T-helper 2 cell (primary cell): ENCODE measurements around the gene CLIP4.

ENCODE experiments used
- DNase-seq, 5 experiments: peaks; one replicate each; pipeline versions ENCODE4 v3.0.0 to v3.0.0-alpha.2; 2012 to 2022

Gene CLIP4

DNA sequence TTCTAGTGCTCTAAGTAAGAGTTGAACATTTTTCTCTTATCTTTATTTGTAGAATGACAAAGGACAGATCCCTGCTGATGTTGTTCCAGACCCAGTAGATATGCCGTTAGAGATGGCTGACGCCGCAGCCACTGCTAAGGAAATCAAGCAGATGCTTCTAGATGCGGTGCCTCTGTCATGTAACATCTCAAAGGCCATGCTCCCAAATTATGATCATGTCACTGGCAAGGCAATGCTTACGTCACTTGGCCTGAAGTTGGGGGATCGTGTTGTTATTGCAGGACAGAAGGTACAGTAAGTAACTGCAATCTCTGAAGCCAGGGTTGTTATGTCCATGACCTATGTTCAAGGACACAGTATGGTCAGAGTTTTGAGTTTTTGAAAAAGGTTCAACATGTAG is 28.4 kb downstream of the CLIP4 start:
- no peak for DNase-seq

- DNase-seq = no peak
These were observed 31.0 kb downstream of the CLIP4 start for GRCh38 chr2:29146197-29146596.

- no peak for DNase-seq
These were observed 32.7 kb downstream of the CLIP4 start for GRCh38 chr2:29147963-29148362.

DNA sequence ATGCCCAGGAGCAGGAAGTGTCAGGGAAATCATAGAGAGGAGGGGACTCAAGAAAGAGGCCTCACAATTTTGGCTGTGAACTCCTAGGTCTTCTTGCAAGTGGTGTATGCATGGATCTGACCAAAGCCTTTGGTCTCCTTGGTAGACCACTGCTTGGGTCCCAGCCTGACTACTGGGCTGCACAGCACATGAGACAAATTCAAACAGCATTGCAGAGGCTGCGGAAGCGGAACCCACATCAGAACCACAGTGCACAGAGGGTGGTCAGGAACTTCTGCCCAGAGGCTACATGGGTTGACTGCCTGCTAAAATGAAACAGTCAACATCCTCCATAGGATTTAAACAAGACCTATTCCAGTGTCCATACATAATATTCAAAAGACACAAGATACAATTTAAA is 39.4 kb downstream of the CLIP4 start:
- DNase-seq = no peak

GRCh38 chr2:29155578-29155977 is 40.4 kb downstream of the CLIP4 start:
- no peak for DNase-seq

DNA sequence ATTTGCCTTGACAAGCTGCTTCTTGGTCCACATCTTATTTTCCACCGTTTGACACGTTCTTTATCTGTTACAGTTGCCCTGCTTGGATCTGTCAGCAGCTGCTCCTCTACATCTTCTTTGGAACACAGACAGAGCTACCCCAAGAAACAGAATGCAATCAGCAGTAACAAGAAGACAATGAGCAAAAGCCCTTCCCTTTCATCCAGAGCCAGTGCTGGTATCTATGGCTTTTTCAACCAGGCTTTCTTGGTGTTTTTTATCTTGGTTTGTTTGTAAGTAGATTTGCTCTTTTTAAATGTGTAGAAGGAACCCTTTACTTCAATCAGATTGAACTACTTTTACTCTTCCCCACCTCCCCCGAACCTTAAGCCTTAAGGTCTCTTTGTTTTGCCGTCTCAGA is 41.9 kb downstream of the CLIP4 start:
- no peak for DNase-seq

DNA sequence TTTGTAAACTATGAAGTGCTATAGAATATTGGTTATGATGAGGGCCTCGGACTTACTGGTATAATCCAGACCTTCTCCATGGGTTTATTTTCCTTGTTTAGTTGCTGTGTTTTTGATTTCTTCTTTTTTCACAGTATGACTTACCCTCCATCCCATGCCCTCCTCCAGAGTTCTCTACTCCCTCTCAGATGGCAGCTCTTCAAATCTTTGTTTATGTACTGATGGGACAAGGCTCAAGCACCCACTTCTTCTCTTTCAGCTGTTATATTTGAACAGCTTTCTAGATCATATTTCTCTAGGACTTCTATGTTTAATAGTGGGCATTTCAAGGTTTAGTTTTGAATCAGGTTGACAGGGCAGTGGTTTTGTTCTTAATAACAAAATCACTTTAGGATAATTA is 43.9 kb downstream of the CLIP4 start:
- DNase-seq = no peak

DNA sequence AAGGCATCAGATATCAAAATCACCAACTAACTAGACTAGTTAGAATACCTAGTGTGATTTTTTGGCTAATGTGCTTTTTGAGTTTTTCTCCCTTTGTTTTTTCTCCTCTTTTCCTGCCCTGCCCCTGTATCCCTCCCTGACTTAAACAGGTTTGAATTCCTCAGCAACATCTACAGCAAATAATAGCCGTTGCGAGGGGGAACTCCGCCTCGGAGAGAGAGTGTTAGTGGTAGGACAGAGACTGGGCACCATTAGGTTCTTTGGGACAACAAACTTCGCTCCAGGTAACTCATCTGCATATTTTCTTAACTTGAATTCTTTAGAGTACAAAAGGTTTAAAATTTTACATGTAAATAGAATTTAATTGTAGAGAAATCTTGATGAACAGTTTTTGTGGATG is 45.0 kb downstream of the CLIP4 start:
- DNase-seq = no peak

- no peak for DNase-seq
These were observed 47.2 kb downstream of the CLIP4 start for GRCh38 chr2:29162204-29162928.

DNA sequence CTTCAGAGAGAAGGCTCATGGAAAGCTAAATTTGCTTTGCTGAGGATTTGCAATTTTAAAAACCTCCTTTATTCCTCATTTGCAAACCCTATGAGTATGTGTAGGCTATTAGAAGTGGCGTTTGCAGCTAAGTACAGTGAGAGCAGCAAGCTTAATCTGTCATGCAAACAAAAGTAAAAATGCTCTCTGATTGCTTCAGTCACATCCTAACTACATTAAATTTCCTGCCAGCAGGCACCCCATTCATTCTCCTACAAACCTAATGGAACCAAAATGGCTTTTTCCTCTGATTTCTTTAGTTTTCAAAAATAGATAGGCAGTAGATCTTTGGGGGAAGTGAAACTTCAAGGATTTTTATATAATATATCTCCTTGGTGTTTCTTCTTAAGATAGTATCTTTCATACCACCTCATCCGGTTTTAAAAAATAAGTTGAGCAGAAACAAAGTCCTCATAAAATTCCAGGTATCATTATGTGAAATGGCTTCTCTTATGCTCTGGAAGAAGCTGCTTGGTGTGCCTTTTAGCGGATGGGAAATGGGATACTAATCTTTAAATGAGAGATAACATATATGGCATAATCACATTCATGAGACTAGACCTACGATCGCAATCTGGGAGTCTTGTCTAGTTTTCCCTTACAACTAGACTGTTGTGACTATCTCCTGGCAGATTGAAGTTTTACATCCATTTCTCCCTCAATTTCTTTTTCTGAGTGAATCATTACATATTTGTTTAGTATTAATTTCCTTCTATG is 49.1 kb downstream of the CLIP4 start:
- no peak for DNase-seq

DNA sequence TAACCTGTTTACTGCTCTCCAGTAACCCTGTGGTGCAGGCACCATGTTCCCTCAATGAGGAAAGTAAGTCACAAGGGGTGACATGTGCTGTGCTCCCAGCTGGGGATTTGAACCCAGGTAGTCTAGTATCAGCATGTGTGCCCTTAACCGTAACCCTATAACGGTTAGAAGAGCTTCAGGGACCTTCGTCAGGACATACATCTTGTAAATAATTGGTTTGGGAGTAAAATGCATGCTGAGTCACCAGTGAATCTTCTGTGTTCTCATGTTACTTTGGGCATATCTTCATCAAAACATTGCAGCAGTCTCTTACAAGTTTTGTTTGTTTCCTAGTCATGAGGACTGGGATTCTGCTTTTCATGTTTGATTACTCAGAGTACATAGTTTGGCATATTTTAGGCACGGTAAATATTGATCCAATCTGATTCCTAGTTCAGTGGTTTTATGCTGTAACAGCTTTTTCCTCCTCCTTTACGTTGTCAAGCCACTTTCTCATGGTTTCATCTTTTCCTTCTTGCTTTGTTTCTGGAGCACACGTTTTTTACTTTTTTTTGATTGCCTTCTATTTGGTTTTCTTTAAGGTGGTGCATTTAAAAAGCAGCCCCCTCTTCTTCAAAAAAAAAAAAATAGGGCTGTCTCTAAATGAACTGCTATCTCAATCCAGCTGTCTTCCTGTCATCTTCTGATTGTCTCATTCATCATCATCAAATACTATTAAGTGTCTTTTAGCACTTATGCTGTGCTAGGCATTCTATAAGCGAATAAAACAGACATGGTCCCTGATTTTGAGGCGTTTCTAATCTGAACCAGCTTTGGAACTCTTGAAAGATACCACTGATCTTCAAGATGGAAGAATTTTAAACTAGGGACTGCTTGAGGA is 50.4 kb downstream of the CLIP4 start:
- DNase-seq = no peak

- no peak for DNase-seq
These were observed 51.2 kb downstream of the CLIP4 start for GRCh38 chr2:29166242-29167039.

GRCh38 chr2:29174937-29175336 is 59.7 kb downstream of the CLIP4 start:
- DNase-seq = no peak

DNA sequence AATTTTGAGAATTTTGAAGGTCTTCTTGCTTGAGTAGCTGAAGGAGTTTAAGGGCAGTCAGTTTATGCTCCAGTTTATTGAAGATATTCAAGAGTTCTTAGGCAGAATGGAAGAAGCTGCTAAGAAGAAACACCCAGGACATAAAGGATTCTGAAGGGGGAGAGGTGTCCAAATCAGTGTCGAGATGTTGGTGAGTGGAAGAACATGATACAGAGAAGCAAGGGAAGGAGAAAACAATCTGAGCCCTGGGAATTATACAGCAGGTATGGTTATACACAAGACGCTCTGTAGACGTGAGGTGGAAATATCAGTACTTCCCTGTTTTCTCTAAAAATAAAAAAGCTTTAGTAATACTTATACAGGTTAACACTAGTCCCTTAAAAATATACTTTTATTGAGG is 60.1 kb downstream of the CLIP4 start:
- DNase-seq = no peak

DNA sequence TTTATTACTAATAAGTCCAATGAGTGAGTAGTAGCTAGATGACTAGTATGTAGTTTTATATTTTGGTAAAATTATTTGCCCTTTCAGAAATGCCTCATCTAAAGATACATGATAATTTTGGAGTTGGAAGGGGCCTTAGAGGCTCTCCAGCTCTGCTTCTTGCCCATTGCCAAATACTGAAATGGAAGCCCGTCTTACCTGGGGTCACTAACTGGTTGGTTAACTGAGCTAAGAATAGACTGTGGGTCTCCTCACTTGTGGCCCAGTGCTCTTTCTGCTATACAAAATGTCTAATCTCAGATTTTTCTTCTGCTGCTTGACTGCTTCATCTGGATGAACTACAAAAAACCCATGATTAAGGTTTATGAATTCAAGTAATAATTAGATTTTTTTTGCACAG is 67.1 kb downstream of the CLIP4 start:
- DNase-seq = no peak

GRCh38 chr2:29182920-29183319 is 67.7 kb downstream of the CLIP4 start:
- DNase-seq = no peak

DNA sequence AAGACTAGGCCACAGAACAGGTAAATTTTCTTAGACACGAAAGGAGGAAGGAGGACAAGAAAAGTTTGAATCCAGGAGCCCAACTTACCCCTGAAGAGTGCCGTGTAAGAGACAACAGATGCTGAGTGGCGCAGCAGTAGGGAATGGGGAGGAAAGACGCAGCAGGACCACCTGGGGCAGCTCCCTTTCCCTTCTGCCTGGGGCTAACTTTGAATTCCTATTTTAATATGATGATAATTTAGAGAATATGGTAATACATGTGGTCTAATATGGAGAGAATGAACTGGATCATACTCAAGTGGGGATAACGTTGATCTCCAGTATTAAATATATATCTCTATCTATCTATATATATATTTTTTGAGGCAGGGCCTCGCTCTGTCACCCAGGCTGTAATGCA is 69.3 kb downstream of the CLIP4 start:
- DNase-seq = no peak

- no peak for DNase-seq
These were observed 71.6 kb downstream of the CLIP4 start for GRCh38 chr2:29186817-29187216.

DNA sequence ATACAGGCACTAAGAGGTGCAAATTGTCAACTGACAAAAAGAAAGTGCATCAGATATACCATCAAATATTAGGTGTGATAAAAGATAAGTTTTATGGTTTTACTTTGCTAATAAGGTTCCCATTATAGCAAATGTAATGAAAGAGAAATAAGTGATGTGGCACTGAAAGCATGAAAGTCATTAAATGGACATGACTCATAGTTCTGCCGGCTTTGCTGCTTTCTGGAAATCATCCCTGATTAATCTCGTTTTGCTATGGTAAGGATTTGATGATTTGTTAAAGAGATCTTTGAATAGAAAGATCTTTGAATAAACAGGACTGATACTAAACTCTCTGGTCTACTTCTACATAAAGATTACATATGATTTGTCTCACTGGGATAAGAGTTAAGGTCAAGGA is 72.7 kb downstream of the CLIP4 start:
- DNase-seq = no peak

DNA sequence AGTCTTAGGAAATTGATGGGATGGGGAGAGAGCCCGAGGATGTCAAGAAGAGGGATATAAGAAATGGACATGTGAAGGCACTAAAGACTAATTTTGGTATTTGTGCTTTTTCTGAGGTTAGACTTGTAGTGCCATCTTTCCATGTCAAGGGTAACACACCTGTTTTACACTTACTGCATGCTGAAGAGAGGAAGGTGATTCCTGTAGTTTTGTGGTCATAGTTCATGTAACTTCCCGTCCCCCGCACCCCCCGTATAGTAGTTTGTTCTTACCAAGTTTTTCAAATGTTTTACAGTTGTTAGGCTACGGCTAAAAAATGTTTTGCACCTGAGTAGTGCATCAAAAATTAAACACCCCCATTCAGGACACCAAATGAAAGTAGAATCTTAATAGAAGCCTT is 73.8 kb downstream of the CLIP4 start:
- DNase-seq = no peak

DNA sequence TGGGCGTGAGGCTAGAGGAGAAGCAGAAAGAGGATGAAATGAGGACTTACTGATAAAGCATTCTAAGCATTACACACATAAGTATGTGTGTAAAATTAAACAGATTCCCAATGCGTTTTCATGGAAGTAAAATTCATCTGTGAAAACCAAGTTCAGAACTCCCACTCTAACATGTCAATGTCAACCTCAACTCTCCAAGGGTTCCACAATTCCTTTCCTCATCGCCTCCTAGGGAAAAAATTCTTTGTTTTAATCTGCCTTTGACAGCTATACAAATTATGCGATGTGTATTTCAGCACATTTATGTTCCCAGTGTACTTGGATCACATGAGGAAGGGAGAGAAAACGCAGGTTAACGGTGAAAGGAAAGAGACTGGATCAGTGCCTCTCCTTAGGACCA is 76.6 kb downstream of the CLIP4 start:
- no peak for DNase-seq

DNA sequence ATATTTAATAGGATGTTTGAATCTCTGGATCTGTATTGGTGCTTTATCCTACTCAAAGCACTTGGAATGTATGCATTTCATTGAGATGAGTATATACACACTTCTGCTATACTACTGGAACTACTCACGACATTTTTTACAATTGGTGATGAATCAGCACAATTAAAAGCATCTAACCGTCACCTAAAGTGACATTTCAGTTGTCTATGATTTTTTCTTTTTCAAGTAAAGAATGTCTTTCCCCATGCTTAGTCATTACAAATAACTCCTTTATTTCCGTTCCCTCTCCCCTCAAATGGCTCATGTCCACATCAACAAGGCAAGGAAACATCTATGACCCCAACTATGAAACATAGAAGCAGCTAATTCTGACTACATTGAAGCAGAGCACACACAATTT is 77.3 kb downstream of the CLIP4 start:
- no peak for DNase-seq

- no peak for DNase-seq
These were observed 77.9 kb downstream of the CLIP4 start for GRCh38 chr2:29193111-29193510.
